HG02840 (cell line): ENCODE results near the gene SLC25A13.

ENCODE experiments used
- ATAC-seq: cut with Tn5 transposase; IDR thresholded peaks from one replicate; pipeline ENCODE4 v1.9.1; 2021; ENCODE audit warnings: mild to moderate bottlenecking, moderate library complexity, moderate number of reproducible peaks; ENCODE audit not compliant: unreplicated experiment, low FRiP score

The SLC25A13 gene

GRCh38 chr7:96217147-96217546 is 104.8 kb downstream of the SLC25A13 start:
- no peak for ATAC-seq

GRCh38 chr7:96216373-96216772 is 105.5 kb downstream of the SLC25A13 start:
- ATAC-seq, result no peak

- no peak for ATAC-seq
These were observed 109.4 kb downstream of the SLC25A13 start for GRCh38 chr7:96212474-96212873.

- no peak for ATAC-seq
These were observed 109.9 kb downstream of the SLC25A13 start for GRCh38 chr7:96211954-96212353.

- no peak for ATAC-seq
These were observed 116.2 kb downstream of the SLC25A13 start for GRCh38 chr7:96205665-96206064.

- no peak for ATAC-seq
These were observed 117.3 kb downstream of the SLC25A13 start for GRCh38 chr7:96204601-96205000.

- ATAC-seq, result no peak
These were observed 118.1 kb downstream of the SLC25A13 start for GRCh38 chr7:96203786-96204185.

- ATAC-seq, result no peak
These were observed 119.8 kb downstream of the SLC25A13 start for GRCh38 chr7:96202102-96202501.

GRCh38 chr7:96200740-96201139 is 121.2 kb downstream of the SLC25A13 start:
- ATAC-seq, result no peak

- ATAC-seq, result no peak
These were observed 122.5 kb downstream of the SLC25A13 start for GRCh38 chr7:96199421-96199820.

- no peak for ATAC-seq
These were observed 123.8 kb downstream of the SLC25A13 start for GRCh38 chr7:96198047-96198636.

- ATAC-seq, result no peak
These were observed 125.2 kb downstream of the SLC25A13 start for GRCh38 chr7:96196676-96197075.

GRCh38 chr7:96189129-96189820 is 132.6 kb downstream of the SLC25A13 start:
- no peak for ATAC-seq

- ATAC-seq, result no peak
These were observed 133.3 kb downstream of the SLC25A13 start for GRCh38 chr7:96188591-96188991.

GRCh38 chr7:96188174-96188581 is 133.7 kb downstream of the SLC25A13 start:
- no peak for ATAC-seq

GRCh38 chr7:96187735-96188134 is 134.2 kb downstream of the SLC25A13 start:
- ATAC-seq, result no peak

GRCh38 chr7:96184783-96185182 is 137.1 kb downstream of the SLC25A13 start:
- ATAC-seq, result no peak

GRCh38 chr7:96183163-96183670 is 138.7 kb downstream of the SLC25A13 start:
- ATAC-seq, result no peak

GRCh38 chr7:96182424-96183158 is 139.3 kb downstream of the SLC25A13 start:
- ATAC-seq, result peak; percentile 82

- no peak for ATAC-seq
These were observed 140.7 kb downstream of the SLC25A13 start for GRCh38 chr7:96181174-96181573.

GRCh38 chr7:96179837-96180236 is 142.1 kb downstream of the SLC25A13 start:
- no peak for ATAC-seq
